Effector CD4-positive, alpha-beta T cell (primary cell): ENCODE measurements around the gene NOVA1. TPM values are rescaled to one million over a fixed set of nuclear protein-coding genes. Genes with fewer than 3 reads are reported as not detected.
"Not testable (repeated sequence)": the region's sequence is repeated elsewhere in the genome, so short reads cannot be mapped to it uniquely, and the experiment has no call there.

Source experiments
- DNase-seq: peaks from one replicate; pipeline ENCODE4 v3.0.0-alpha.2; 2020
- total RNA-seq: gene quantifications from one replicate; lab custom pipeline; 2026; lab: John Stamatoyannopoulos, UW

Gene NOVA1
- not detected for total RNA-seq

GRCh38 chr14:26597589-26598080, at the start of gene NOVA1:
NOVA1 (minus strand) TSS chr14:26598033; CDS start chr14:26597436, 597 bp downstream.
- no peak for DNase-seq

- DNase-seq: not testable (repeated sequence)
Measured at GRCh38 chr14:26645057-26645456, 47.2 kb upstream of the NOVA1 start.

- no peak for DNase-seq
Measured at GRCh38 chr14:26636561-26636960, 38.7 kb upstream of the NOVA1 start.

GRCh38 chr14:26634946-26635345, 37.1 kb upstream of the NOVA1 start:
- DNase-seq: not testable (repeated sequence)

- no peak for DNase-seq
Measured at GRCh38 chr14:26626256-26626655, 28.4 kb upstream of the NOVA1 start.

GRCh38 chr14:26622611-26623010, 24.8 kb upstream of the NOVA1 start:
- no peak for DNase-seq

- no peak for DNase-seq
Measured at GRCh38 chr14:26621807-26622560, 24.2 kb upstream of the NOVA1 start.

- DNase-seq: no peak
Measured at GRCh38 chr14:26621364-26621763, 23.5 kb upstream of the NOVA1 start.

GRCh38 chr14:26611259-26611658, 13.4 kb upstream of the NOVA1 start:
- DNase-seq: no peak

- no peak for DNase-seq
Measured at GRCh38 chr14:26606729-26607312, 9.0 kb upstream of the NOVA1 start.

- no peak for DNase-seq
Measured at GRCh38 chr14:26605602-26606001, 7.8 kb upstream of the NOVA1 start.

- DNase-seq: no peak
Measured at GRCh38 chr14:26602902-26603301, 5.1 kb upstream of the NOVA1 start.

- no peak for DNase-seq
Measured at GRCh38 chr14:26601856-26602255, 4.0 kb upstream of the NOVA1 start.

GRCh38 chr14:26599291-26599690, 1.5 kb upstream of the NOVA1 start:
- no peak for DNase-seq

GRCh38 chr14:26598672-26599131, 869 bp upstream of the NOVA1 start:
- no peak for DNase-seq

GRCh38 chr14:26598081-26598671, 343 bp upstream of the NOVA1 start:
- no peak for DNase-seq

- DNase-seq: no peak
Measured at GRCh38 chr14:26597071-26597588, 703 bp downstream of the NOVA1 start.

GRCh38 chr14:26596543-26597061, 1.2 kb downstream of the NOVA1 start:
- DNase-seq: no peak

- DNase-seq: no peak
Measured at GRCh38 chr14:26595926-26596542, 1.8 kb downstream of the NOVA1 start.

GRCh38 chr14:26594756-26595545, 2.9 kb downstream of the NOVA1 start:
- DNase-seq: no peak

- no peak for DNase-seq
Measured at GRCh38 chr14:26594148-26594547, 3.7 kb downstream of the NOVA1 start.

- DNase-seq: no peak
Measured at GRCh38 chr14:26593357-26593756, 4.5 kb downstream of the NOVA1 start.
